Activated T-cell treated with anti-CD3 and anti-CD28 coated beads, Interleukin-2, amount 50 U/mL, for 1 hour (primary cell): Measurements from ENCODE around the gene ACOT7.

Experiments
- DNase-seq: peaks from one replicate; pipeline ENCODE4 v3.0.0-alpha.2; 2020

Gene ACOT7

DNA sequence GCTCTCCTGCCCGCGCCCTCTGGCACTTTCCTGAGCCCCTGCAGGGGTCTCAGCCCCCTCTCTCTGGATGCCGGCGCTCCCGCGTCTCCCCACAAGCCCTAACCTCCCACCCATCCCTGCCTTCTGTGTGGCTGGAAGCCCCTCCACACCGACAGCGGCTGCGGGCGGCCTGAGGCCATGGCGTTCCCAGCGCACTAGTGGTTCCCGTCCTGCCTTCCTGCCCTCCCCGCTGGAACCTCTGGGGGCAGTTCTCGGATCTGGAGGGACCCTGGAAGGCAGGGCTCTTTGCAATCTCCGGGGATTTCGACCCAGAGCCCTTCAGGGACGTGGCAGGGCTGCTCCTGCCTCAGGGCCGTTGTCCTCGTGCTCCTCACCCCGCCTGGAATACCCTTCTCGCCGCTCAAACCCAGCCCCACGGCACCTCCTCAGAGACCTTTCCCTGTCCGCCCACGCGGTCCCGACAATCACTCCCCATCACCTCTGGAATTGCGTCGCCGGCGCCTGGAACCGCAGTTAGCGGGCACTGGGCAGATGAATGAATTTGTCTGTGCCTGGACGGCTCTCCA lies 30.5 kb upstream of the ACOT7 start:
- DNase-seq, result no peak

DNA sequence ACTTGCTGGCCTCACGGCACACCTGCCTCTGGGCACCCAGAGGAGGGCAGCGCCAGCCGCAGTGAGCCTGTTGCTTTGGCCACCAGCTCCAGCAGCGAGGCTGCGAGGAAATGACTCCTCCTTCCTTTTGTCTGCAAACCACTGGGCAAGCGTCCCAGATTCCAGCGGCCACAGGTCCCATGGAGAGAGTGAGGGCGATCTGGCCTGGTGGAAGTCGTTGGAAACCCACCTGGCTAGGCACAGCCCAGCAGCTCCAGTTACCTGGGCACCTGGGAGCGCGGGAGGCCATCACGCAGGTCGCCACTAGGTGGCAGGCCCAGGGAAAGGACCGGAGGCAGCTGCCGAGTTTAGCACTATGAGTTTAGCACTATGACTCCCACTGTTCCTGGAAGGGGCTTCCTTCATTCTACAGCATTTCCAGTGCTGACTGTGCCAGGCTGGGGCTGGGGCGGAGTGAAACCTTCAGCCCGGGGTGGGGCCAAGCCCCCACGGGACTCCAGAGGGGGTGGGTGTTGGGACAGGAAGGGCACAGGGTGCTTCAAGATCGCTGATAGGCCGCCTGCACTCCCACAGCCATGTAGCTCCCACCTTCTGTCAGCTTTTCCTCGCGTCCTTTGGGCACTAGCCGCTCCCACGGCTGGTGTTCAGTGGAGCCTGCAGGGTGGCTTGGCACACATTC lies 29.9 kb upstream of the ACOT7 start:
- DNase-seq, result peak; percentile 81

DNA sequence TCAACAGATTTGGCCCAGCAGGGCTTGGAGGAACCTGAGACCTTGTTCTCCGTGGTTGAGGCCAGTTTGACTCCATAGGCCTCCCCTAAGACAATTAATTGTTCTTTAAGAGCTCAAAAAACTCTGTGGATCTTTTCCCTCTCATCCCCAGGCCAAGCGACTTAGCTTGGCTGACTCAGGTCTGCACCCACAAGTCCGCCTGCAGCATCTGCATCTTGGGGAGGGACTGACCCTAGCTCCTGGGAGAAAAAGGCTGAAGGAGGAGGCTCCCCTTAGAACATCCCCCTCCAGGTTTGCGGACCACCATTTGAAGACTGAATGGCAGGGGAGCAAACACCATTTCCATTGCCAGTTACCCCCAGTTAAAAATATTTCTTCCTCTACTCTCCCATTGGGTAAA lies 27.7 kb upstream of the ACOT7 start:
- no peak for DNase-seq

DNA sequence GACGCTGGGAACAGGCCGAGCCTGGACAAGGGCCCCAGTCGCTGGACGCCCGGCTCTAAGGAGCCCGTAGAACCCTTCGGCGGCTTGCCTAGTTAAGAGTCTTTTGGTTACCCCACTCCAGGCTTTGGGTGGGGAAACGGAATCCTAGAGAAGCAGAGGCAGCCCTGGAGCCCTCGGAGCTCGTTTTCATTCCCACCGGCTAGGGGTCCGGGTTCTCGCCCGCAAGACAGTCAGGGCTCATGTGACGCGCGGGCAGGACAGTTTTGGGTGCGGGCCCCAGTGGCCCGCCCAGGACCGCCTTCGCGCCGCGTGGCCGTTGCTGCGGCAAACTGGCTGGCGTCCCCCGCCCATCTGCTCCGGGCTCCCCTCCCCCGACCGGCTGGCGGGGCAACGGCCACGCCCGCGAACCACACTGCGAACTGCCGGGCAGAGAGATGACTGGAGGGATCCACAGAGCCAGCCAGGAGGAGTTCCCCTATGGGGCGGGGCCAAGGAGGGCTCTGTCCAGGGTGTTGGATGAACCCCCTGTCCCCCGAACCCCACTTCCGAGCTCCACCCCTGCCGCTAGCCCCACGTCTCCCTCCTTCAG lies 27.0 kb upstream of the ACOT7 start:
- no peak for DNase-seq

DNA sequence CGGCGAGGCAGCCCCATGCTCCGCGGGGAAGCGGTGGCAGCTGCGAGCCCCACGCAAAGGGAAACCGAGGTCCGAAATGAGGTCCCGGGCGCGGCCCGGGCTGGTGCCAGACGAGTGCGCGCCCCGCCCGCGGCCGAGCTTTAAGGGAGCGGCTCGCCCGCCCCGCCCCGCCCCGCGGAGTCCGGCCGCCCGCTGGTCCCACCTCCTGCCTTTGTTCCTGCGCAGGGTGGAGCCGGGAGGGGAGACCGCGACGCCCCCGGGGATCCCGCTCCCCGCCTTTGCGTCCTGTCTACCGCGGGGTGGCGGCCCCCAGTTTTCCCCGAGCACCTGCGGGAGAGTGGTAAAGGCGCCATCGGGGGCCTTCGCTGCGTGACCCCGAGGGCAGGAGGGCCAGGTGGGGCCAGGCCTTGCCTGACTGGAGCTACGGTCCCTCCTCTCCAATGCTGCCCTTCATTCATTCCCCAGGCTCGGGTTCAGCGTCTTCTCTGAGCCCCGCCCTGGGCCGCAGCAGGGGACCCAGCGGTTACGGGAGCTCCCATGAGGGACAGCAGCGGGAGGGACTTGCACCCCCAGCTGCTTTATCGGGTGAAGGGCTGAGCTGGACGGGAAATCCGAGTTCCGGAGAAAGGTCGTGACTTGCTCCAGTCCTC lies 26.4 kb upstream of the ACOT7 start, which contains the start of gene HES2:
Gene HES2, minus strand, starts transcription at position 116 of the 650 bp plus-strand sequence. Its CDS starts 99 bp downstream, at position 17.
- peak; percentile 35 for DNase-seq

DNA sequence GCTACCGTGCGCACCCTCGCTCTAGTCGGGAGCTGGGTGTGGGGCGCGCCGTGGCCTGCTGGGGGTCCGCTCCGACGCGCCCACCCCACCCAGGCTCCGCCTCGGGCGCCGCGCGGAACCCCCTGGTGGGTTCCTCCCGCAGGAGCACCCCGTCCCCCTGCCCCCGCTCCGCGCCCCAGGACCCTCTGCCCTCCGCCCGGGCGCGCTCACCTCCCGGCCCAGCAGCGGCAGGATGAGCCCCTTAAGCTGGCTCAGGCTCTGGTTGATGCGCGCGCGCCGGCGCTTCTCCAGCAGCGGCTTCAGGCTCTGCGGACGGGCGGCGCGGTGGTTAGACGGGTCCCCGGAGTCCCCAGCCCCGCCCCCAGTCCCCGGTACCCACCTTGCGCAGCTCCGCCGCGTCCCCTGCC lies 25.8 kb upstream of the ACOT7 start:
- no peak for DNase-seq

DNA sequence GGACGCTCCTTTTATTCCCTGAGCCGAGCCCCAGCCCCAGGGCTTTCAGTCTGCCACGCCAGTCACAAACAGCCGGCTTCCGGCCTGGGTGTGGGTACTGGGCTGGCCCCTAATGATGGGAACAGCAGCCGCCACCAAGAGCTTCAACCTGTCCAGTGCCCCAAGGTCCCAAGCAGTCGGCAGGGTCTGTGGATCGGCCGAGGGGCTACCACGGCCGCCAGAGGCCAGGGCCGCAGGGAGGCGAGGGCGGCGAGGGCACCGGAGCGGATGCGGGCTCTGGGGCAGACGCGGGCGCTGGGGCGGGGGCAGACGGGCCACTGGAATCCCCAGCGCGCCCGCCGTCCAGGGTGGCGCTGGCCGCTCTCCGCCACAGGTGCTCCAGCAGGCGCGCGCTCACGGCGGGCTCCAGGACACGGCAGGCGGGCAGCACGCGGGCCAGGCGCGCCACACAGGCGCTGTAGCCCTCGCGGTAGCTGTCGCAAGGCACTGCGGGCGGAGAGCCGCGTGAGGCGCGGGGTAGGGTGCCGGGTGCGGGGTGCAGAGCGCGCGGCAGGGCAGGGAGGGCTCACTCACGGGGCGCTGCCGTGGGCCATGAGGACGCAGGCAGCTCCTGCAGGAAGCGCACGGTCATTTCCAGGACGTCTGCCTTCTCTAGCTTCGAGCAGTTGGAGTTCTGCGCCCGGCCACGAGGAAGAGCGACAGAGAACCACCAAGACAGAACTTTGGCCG lies 25.3 kb upstream of the ACOT7 start:
- DNase-seq, result no peak

DNA sequence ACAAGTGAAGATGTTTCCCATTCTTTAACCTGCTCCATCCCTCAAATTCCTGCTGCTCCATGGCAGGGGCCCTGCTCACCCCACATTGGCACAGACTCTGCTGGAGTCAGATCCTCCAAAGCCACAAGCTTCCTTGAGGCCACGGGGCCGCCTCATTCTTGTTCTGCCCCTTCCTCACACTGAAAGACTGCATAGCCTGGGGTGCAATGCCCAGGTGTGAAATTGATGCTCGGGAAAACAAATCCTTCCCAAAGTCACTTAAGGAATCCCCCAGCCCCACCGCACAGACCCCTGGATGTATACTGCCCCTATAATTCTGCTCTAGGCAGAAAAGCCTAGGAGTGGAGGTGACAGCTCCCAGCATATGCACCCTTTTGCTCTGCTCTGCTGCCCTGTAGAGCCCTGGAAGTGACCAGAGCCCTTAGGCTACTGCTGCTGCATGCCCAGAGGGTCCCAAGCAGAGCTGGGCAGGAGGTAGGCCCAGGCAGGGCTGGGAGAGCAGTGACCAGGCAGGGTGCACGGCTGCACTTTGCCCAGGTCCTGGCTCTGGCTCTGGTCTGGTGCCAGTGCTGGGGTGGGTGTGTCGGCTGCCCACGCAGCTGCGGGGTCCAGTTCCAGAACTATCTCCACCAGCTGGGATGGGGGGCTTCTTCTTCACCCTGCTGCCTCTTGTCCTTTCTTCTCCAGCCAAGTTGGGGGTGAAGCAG lies 24.5 kb upstream of the ACOT7 start:
- no peak for DNase-seq

DNA sequence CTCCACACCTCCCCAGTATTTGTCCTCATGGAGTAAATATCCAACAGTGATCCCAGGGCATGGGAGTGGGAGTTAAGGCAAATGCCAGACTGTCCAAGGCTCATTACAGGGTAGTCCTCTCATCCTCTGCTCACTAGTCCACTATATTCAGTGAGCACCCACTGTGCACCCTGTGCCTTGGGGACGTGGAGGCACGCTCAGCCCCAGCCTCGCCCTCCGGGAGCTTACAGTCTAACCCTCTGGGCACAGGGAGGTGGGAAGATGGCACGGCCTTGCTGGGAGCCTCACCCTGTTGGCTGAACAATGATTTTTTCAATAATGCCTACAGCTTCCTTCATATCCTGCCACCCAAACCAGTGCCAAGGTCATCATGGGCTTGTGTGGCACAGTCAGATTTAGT lies 23.3 kb upstream of the ACOT7 start:
- no peak for DNase-seq

DNA sequence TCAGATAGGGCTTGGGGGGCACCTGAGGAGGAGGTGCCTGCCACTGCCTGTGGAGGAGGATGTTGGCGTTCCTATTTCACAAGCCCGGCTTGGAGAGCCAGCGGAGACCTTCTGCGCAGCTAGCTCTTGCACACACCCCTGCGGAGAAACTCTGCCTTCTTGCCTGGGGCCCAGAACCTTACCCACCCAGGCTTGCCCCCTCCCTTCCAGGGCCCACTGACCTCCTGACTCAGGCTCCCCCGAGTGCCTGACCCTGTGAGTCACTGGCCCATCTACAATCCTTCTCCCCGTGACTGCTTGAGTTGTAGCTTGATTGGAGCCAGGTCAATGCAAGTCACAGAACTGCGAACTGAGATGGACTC lies 22.7 kb upstream of the ACOT7 start:
- DNase-seq, result no peak

DNA sequence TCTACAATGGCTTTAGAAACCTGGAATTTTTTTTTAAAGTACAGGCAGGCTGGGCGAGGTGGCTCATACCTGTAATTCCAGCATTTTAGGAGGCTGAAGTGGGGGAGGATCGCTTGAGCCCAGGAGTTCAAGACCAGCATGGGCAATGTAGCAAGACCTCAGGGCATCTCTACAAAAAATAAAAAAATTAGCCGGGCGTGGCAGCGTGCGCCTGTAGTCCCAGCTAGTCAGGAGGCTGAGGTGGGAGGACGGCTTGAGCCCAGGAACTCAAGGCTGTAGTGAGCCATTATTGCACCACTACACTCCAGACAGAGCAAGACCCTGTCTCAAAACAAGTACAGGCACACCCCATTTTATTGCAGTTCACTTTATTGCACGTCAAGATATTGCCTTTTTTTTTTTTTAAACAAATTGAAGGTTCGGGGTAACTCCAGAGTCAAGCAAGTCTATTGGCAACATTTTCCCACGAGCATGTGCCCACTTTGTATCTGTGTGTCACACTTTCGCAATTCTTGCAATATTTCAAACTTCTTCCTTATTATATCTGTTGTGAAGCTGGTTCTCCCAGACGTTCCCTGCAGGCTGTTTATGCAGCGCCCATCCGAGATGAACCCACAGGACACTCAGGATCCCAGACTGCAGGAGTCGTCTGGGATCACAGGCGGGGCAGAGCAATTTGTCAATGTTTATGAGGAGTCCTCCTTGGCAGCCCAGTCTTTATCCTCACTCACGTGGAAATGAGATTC lies 21.5 kb upstream of the ACOT7 start:
- no peak for DNase-seq

DNA sequence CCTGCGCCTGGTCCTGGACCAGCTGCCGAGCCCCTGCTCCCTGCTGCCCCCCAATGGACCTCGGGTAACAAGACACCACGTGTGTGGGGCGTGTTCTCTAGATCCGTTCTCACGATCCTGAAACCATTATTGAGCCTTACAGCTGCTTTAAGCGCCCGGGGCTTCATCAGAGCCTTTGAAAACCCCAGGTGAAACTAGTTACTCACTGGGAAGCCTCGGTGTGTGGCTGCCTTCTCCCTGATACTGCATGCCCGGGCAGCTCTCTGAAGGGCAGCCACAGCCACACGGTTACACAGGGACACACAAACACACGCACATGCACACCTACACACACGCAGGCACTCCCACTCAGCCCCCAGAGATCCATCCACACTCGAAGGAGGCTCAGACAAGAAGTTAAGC lies 20.9 kb upstream of the ACOT7 start:
- DNase-seq, result no peak

DNA sequence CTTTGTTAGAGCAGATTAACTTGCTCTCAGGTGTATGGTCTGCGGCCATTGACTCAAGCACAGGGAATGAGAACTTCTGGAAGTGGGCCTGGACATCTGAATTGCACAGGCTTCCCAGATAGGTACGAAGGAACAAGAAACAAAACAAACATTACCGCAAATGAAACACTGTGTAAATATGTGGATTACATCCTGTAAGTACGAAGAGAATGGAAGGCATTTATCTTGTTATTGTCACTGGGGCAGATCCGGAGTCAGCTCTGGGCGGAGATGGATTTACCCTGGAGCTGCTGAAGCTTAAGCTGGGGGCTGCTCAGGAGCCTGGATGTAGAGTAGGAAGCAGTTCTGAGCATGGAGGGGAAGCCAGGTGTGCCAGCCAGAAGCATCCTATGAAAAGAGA lies 19.3 kb upstream of the ACOT7 start:
- DNase-seq, result no peak

DNA sequence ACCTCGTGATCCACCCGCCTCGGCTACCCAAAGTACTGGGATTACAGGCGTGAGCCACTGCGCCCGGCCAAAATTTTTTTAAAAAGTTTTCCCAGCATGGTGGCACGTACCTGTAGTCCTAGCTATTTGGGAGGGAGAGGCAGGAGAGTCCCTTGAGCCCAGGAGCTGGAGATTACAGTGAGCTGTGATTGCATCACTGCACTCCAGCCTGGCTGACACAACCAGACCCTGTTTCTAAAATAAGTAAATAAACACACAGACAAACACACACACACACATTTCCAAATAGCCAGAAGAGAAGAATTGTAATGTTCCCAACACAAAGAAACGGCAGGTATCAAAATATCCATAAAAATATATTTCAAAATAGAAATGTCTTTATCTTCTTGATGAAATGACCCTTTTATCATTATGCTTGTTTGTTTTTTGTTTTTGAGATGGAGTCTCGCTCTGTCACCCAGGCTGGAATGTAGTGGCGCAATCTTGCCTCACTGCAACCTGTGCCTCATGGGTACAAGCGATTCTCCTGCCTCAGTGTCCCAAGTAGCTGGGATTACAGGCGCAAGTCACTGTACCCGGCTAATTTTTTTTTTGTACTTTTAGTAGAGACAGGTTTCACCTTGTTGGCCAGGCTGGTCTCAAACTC lies 16.8 kb upstream of the ACOT7 start:
- DNase-seq, result no peak

DNA sequence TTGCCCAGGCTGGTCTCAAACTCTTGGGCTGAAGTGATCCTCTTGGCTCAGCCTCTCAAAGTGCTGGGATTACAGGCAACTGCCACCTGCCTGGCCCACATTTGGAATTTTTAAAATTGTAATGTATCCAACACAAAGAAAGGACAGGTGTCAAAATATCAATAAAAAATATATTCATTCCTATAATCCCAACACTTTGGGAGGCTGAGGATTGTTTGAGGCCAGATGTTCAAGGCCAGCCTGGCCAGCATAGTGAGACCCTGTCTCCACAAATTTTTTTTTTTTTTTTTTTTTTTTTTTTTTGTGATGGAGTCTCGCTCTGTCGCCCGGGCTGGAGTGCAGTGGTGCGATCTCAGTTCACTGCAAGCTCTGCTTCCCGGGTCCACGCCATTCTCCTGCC lies 16.2 kb upstream of the ACOT7 start:
- DNase-seq, result no peak

DNA sequence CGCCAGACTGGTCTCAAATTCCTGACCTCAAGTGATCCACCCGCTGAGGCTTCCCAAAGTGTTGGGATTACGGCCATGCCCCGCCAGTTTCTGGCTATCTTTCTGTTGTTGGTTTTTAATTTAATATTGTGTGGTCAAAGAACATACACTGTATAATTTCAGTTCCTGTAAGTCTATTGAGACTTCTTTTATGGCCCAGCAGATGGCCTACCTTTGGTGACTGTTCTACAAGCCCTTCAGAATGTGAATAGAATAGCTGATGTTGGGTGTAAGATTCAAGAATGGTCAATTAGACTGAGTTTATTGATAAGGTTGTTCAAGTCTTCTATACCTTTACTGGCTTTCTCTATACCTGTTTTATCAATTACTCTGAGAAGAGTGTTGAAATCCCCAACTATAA lies 15.5 kb upstream of the ACOT7 start:
- no peak for DNase-seq

DNA sequence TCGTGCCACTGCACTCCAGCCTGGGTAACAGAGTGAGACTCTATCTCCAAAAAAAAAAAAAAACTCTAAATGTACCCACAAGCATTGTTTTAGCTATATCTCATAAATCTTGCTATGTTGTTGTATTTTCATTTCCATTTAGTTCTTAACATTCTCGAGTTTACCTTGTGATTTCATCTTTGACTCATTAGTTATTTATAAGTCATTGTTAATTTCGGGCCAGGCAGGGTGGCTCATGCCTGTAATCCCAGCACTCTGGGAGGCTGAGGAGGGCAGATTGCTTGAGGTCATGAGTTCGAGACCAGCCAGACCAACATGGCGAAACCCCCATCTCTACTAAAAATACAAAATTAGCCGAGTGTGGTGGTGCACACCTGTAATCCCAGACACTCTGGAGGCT lies 14.5 kb upstream of the ACOT7 start:
- DNase-seq, result no peak

DNA sequence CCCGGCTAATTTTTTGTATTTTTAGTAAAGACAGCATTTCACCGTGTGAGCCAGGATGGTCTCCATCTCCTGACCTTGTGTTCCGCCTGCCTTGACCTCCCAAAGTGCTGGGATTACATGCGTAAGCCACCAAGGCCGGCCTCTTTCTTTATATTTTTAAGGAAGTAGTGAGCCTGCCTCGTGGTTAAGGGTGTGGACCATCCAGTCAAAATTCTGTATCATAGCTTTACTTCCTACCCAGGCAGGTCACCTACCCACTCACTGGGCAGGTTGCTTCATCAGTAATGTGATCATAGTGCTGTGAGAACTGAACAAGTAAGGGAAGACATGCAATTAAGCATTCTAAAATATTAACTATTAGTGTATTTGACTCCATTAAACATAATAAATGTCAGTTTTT lies 8.1 kb upstream of the ACOT7 start:
- DNase-seq, result no peak

DNA sequence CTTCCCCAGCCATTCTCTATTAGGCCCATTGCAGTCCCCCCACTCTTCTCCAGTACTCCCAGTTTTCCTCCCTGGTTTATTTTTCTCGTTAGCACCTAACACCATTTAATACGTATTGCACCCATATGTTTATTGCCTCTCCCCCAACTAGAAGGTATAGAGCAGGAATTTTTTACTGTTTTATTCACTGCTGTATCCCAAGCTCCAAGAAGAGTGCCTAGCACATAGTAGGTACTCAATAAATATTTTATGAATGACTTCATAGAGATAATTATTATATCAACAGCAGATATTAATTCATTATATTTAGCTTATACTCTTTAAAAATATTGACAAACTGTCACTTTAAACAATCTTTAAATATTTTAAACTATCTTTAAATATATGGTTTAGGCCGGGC lies 5.7 kb upstream of the ACOT7 start:
- no peak for DNase-seq

DNA sequence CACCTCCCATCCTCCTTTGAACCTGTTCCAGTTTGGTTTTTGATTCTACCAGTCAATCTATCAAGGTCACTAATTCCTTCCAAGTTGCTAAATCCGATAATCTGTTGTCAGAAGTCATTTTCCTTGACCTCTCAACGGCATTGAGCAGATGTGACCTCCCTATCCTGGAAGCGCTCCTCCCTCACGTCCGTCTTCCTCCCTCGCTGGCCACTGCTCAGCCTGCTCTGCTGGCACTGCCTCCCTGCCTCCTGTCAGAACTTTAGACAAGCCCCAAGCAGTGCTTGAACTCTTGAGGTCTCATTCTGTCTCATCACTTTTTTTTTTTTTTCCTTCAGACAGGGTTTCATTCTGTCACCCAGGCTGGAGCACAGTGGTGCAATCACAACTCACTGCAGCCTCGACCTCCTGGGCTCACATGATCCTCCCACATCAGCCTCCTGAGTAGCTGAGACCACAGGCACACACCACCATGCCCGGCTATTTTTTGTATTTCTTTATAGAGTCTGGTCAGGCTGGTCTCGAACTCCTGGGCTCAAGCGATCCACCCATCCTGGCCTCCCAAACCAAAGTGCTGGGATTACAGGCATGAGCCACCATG lies 4.4 kb upstream of the ACOT7 start:
- DNase-seq, result no peak

DNA sequence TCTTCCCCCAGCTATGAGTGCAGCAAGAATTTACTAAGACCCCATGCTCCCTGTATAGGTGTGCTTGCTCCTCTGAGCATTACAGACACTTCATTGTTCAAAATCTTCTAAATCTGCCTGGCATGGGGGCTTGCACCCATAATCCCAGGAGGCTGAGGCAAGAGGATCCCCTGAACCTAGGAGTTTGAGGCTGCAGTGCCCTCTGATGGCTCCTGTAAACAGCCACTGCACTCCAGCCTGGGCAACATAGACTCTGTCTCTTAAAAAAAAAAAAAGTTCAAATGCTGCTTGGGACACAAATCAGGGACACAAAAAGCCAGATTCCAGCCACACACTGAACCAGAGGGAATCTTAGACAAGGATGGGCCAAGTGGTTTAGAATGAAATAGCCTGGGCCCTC lies 3.4 kb upstream of the ACOT7 start:
- DNase-seq, result no peak
